ENCODE measurements around the gene PRR36.

The PRR36 gene

DNA sequence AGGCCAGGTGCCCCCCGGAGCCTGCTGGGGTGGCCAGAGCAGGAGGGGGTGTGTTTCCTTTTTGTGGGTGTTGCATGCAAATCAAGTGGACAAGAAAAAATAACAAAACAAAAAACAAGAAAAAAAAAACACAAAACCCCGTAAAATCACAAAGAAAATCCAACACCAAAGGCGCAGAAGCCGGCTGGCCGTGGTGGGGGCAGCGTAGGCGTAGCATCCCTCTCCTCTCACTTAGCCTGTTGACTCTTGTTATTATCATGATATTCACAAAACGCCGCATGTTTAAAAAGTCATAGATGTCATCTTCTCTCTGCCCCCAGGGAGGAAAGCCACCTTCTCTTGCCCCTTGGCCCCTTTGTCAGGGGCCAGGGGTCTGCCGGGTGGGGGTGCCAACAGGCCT lies 39.5 kb upstream of the PRR36 start:
- no peak for DNase-seq (ENCODE audit: low read depth in 2 of 2)

DNA sequence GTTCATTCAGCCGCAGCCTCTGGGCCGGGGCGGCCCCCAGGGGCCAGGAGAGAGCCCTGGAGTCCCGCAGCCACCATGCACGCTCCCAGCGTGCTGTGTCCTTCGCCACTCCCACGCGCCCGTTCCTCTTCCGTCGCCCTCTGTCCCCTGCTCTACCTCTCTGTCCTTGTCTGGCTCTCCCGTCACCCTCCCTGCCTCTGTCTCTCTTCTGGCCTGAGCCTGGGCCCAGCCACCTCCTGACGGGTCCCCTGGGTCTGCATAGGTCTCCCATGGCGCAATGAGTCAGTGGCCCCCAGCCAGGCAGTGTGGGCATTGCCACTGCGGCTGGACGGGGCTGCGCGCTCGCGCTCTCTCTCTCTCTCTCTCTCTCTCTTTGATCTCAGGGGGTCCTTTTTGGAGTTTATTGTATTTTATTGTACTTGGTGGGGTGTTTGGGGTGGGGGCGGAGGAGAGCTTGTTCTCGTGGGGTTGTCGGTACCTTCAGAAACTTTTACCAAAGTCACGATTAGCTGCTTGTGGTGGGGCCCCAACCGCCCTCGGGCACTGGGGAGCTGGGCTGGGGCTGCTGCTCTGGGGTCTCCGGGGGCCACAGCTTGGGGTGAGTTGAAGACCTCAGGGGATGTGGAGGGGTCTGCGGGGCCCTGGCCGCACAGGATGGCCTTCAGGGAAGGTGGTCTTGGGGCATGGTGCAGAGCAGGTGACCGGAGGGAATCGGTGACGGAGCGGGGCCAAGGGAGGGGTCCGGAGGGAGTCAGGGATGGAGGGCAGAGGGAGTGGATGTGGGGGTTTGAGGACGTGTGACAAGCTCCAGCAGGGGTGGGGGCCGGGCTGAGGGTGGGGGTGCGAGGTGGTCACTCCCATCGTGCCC lies 38.7 kb upstream of the PRR36 start:
- no peak for DNase-seq (ENCODE audit: low read depth in 2 of 2)

GRCh38 chr19:7912144-7912696 lies 38.0 kb upstream of the PRR36 start:
- no peak for DNase-seq (ENCODE audit: low read depth in 2 of 2)

DNA sequence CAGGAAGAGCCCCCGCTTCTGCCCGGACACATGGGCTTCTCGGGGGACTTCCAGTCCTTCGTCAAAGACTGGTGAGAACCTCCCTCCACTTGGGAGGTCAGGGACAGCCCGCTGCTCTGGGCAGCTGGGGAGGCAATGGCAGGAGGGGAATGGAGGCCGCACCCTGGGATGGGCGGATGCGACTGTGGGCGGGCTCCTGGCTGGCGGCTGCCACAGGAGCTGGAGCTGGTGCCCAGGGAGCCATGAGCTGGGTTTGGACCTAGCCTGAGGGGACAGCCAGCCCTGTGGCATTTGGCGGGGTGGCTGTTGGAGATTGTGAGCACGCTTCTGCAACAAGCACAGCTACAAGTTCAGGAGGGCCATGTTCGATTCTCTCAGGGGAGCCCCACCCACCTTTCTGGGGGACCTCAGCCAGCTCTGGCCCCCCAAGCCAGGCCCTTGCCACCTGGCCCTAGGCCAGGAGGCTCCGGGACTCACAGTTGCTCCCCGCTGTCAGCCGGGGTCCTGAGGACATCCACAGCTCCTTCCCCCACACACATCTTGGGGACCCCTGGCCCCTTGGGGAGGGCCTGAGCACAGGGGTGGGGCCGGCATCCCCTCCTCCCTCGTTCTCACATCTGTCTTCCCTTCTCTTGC lies 37.4 kb upstream of the PRR36 start:
- no peak for DNase-seq (ENCODE audit: low read depth in 2 of 2)

GRCh38 chr19:7910321-7911161 lies 36.4 kb upstream of the PRR36 start:
- DNase-seq (ENCODE audit: low read depth in 2 of 2) = no peak

GRCh38 chr19:7909471-7910067 lies 35.4 kb upstream of the PRR36 start:
- no peak for DNase-seq (ENCODE audit: low read depth in 2 of 2)

DNA sequence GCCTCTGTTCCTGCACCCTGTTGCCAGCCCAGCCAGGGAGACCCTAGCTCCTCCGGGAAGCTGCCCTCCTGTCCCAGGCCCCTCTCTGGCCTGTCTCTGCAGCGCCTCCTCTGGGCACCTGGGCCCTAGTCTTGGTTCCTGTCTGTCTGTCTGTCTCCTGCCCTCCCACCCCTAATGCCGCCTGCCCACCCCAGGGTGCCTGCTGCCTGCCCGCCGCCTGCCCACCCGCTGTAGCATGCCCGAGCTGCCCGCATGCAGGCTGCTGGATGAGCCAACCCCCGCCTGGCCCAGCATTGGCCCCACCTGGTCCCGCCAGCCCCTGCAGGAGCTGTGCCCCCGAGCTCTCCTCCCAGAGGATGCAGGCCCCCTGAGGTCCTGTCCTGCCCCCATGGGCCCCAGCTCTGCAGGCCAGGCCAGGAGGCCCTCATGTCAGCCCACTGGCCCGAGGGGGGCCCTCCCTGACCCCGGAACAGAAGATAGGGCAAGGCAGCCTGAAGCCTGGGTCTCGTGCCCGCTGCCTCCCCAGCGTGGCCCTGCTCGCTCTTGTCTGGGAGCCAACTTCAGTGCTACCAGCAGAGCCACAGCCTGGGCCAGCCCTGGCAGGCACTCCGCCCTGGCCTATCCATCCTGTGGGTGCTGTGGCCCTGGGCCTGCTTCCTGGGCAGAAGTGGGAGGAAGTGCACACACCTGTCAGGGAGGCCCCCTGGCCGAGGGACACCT lies 34.7 kb upstream of the PRR36 start:
- DNase-seq (ENCODE audit: low read depth in 2 of 2) = no peak

GRCh38 chr19:7908078-7908699 lies 34.0 kb upstream of the PRR36 start:
- no peak for DNase-seq (ENCODE audit: low read depth in 2 of 2)

DNA sequence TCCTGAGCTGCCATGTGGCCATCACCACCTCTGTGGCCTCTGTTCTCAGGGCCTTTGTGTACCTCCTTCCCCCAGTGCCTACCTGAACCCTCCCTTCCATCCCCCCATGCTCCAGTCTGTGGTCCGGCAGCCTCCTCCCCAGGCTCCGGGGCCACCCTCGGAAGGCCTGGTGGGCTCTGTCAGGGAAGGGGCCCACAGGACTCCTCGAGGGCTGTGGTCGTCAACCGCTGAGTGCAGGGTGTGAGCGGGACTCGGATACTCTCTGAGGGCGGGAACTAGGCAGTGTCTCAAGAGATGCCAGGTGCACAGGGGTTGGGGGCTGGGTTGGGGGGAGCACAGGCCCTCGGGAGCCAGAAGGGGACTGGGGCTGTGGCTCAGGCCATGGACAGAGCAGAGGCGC lies 33.4 kb upstream of the PRR36 start:
- no peak for DNase-seq (ENCODE audit: low read depth in 2 of 2)

- DNase-seq (ENCODE audit: low read depth in 2 of 2) = no peak
These were observed 32.9 kb upstream of the PRR36 start for GRCh38 chr19:7907122-7907521.

DNA sequence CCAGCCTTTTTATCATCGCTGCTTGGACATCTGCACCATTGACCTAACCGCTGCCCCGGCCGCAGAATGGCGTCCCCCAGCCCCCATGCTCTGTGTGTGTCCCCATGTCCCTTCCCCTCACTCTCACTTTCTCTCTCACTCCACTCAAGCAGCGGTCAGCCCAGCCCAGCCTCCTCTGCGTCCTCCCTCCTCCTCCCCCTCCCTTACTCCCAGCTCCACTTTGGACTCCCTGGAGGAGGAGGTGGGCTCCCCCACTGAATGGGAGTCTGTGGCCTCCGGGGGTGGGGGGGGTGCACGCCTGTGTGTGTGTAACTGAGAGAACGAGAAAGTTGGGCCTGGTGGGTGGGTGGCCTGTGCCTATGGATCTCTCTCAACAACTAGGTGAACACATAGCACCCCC lies 31.7 kb upstream of the PRR36 start:
- no peak for DNase-seq (ENCODE audit: low read depth in 2 of 2)

DNA sequence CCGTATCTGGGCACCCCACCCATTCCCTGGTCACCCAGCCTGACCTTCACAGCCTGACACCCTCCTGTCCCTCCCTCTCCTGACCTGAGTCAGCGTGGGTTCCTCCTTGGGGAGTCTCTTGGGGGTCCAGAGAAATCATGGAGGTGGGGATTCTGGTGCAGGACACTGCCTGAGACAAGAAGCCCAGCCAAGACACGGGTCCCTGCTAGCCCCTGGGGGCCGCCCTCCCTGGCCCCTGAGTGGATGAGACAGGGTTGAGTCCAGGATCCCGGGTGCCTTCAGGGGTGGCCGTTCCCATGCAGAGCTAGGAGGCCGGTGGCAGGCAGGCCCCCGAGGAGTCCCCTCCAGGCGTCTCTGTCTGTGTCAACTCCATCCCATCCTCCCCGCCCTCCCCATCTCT lies 31.1 kb upstream of the PRR36 start:
- DNase-seq (ENCODE audit: low read depth in 2 of 2) = no peak

GRCh38 chr19:7904074-7905020 lies 30.2 kb upstream of the PRR36 start:
- peak in 1 of 2 experiments; percentile 40 for DNase-seq (ENCODE audit: low read depth in 2 of 2)

GRCh38 chr19:7903244-7904073 lies 29.3 kb upstream of the PRR36 start, which contains the start of gene MAP2K7:
Gene MAP2K7, plus strand, starts transcription at chr19:7903877. Its CDS starts 68 bp downstream, at chr19:7903945.
- peak; percentile 100 for DNase-seq (ENCODE audit: low read depth in 2 of 2)

DNA sequence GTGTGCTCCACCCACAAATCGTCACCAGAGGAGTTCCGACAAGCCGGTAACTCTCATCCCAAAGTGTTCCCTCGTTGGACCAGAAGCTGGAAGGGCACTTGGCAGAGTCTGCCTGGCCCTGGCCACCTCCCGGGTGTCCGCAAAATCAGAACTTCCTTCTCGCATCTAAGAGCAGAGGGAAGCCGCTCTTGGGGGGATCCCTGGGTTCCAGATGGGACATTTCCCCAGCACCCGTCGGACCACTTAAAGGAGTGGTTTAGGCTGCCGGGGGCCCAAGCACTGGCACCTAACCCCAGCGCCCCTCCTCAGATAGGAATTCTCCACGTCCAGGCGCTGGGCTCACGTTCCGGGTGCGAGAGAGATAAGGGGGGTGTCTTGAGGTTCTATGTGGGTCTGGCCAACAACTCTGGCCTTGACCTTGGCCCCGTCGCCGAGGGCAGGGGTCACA lies 28.6 kb upstream of the PRR36 start:
- DNase-seq (ENCODE audit: low read depth in 2 of 2) = no peak

- DNase-seq (ENCODE audit: low read depth in 2 of 2) = no peak
These were observed 27.1 kb upstream of the PRR36 start for GRCh38 chr19:7901337-7901736.

GRCh38 chr19:7900931-7901330 lies 26.7 kb upstream of the PRR36 start:
- DNase-seq (ENCODE audit: low read depth in 2 of 2) = no peak

DNA sequence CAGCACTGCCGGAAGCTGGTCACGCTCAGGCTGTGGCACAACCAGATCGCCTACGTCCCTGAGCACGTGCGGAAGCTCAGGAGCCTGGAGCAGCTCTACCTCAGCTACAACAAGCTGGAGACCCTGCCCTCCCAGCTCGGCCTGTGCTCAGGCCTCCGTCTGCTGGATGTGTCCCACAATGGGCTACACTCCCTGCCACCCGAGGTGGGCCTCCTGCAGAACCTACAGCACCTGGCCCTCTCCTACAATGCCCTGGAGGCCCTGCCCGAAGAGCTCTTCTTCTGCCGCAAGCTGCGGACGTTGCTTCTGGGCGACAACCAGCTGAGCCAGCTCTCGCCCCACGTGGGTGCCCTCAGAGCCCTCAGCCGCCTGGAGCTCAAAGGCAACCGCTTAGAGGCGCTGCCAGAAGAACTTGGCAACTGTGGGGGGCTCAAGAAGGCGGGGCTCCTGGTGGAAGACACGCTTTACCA lies 26.2 kb upstream of the PRR36 start:
- no peak for DNase-seq (ENCODE audit: low read depth in 2 of 2)
